HCEC 1CT (cell line): ENCODE results near the gene LNX2.

Source experiments
- DNase-seq: peaks from one replicate; pipeline ENCODE4 v3.0.0-alpha.2; 2017

The LNX2 gene

DNA sequence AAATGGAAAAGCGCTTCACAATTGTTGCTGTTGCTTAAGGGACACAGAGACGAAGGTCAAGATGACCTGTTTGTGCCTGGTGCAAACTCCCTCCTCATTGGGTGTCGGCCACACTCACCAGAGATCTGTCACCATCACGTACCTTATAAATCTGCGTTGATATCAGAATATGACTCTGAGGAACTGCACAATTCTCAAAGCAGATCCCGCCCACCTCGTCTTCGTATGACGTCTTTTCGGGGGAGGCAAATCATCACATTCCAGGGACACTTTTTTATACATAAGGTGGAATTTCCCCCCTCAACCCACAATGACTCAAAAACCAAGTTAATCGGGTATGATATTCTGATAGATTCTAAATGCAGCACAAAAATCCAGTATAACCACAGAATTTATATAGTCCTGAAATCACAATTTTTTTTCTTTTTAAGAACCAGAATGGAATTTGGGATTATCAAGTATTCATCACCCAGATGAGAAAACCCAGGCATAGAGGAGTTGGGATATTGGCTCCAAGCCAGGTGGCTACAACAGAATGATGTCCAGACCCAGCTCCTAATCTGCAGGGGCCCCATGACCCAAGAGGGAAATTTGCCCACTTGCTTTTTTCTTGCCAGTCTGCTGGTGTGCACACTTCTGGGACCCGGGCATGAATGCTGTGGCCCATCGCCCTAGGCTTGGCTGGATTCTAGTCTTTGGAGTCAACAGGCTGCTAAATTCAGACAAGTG lies 119.4 kb downstream of the LNX2 start:
- no peak for DNase-seq

- DNase-seq, result no peak
Measured at GRCh38 chr13:27497563-27498230, 122.6 kb downstream of the LNX2 start.

GRCh38 chr13:27496536-27497273 lies 123.6 kb downstream of the LNX2 start:
- DNase-seq, result no peak

- DNase-seq, result no peak
Measured at GRCh38 chr13:27496006-27496405, 124.3 kb downstream of the LNX2 start.
